HG03565 (cell line): ENCODE data around the gene ASRGL1.

Experiments used
- ATAC-seq: cut with Tn5 transposase; IDR thresholded peaks from one replicate; pipeline ENCODE4 v1.9.1; 2021; ENCODE audit warnings: mild to moderate bottlenecking, moderate library complexity; ENCODE audit not compliant: unreplicated experiment

Gene ASRGL1

GRCh38 chr11:62438641-62439040 lies 101.4 kb downstream of the ASRGL1 start:
- ATAC-seq: no peak

DNA sequence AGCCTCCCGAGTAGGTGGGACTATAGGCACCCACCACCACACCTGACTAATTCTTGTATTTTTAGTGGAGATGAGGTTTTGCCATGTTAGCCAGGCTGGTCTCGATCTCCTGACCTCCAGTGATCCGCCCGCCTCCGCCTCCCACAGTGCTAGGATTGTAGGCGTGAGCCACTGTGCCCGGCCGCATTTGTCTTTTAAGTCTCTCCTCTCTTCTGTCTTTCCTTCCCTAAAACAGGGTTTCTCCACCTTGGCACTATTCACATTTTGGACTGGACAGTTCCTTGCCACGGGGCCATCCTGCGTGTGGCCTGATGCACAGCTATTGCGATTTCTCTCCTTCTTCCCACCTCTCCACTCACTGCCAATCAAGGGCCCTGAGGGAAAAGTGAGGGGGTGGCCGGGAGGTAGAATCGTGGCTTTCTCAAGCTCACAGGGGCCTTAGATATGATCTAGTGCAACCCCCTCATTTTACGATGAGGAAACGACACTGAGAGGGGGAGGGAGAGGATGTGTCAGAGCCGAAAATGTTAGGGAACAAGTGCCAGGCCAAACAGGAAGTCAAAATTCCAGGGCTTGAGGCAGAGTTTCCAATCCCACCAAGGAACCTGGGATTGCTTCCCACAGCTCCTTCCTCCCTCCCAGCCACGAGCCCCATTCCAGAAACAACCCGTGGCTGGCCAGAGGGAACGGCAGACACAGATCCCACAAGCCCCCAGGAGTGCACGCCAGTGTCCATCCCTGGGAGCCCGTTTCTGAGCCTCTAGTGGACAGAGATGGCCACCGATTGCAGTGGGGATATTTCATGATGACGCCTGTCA lies 102.7 kb downstream of the ASRGL1 start:
- no peak for ATAC-seq
